Camera-type eye (tissue), 1 donor: Measurements from ENCODE around the gene CFAP298. TPM values are rescaled to one million over a fixed set of nuclear protein-coding genes. Genes with fewer than 3 reads are reported as not detected.

Experiments used
- total RNA-seq: library from RNA; depleted of rRNA; stranded (reverse); fragments of >200 nt; gene quantifications from one replicate; pipeline ENCODE4 v1.2.3, GENCODE V29; 2014

Gene CFAP298, protein sequence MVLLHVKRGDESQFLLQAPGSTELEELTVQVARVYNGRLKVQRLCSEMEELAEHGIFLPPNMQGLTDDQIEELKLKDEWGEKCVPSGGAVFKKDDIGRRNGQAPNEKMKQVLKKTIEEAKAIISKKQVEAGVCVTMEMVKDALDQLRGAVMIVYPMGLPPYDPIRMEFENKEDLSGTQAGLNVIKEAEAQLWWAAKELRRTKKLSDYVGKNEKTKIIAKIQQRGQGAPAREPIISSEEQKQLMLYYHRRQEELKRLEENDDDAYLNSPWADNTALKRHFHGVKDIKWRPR
- 38.8 TPM for total RNA-seq

GRCh38 chr21:32612075-32612998, at the start of gene CFAP298:
Gene CFAP298 (minus strand): TSS chr21:32612377. CDS start chr21:32612243, 134 bp downstream.

DNA sequence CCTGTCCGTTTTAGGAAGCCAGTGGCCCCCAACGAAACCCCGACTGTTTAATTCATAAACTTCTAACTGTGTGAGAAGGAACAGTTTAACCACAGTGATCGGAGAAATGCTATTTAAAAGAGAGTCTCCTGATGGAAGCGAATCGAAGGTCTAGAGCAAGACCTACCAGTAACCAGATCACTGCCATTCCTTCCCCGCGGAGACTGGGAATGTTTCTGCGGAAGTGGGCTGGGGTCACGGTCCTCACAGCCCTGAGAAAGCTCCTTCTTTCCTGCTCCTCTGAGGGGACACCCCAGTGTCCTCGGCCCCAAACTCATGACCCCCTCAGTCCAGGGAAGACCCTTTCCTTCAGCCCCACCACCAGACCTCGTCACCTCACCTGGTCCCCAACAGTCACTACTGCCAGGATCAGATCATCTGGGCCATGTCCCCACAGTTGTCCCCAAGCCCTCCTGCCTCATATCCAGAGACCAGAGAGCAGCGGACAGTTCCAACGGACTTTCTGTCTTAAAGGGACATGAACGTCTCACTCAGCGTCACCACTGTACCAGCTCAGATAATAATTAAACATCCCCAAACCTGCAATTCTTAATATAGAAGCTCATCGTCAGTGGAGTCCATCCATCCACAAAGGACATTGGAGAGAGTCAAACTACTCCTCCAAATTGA, 27.0 kb downstream of the CFAP298 start, which contains the start of gene TCP10L:
Gene TCP10L (minus strand): TSS at position 482 of the 669 bp plus-strand sequence. CDS start 1,219 bp downstream, outside the sequence.

Other genes with a start within 250 kb of the CFAP298 start
- 17.9 TPM for gene URB1, start 219.4 kb downstream of the CFAP298 start, total RNA-seq
- 6.5 TPM for gene EVA1C, start 199.7 kb downstream of the CFAP298 start, total RNA-seq
- 5.5 TPM for gene TCP10L, start 26.9 kb downstream of the CFAP298 start, total RNA-seq
- gene SYNJ1, start 115.6 kb upstream of the CFAP298 start, total RNA-seq = 28.3 TPM
- 124 TPM for gene PAXBP1, start 159.4 kb upstream of the CFAP298 start, total RNA-seq